HG03139 (cell line): ENCODE data around the gene LYZL1.
"Not testable (repeated sequence)": the region's sequence is repeated elsewhere in the genome, so short reads cannot be mapped to it uniquely, and the experiment has no call there.

Experiments
- ATAC-seq: cut with Tn5 transposase; IDR thresholded peaks from one replicate; pipeline ENCODE4 v1.9.1; 2021; ENCODE audit not compliant: unreplicated experiment

The LYZL1 gene

DNA sequence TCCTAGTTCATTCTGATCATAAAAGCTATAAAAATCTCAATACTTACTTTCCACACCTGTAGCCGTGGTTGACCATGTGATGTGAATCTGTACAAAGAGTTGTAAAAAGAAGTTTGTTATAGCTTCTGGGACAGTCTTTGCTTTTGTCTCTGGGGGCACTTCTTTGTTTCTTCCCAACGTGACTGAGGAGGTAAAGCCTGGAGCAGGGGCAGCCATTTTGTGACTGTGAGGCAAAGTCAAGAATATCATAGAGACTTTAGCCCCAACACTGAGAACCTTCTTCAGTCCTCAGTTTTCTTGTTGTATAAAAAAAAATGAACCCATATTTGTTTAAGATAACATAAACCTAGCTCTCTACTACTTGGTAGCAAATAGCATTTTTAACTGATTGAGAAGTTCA is 29.4 kb upstream of the LYZL1 start:
- no peak for ATAC-seq

DNA sequence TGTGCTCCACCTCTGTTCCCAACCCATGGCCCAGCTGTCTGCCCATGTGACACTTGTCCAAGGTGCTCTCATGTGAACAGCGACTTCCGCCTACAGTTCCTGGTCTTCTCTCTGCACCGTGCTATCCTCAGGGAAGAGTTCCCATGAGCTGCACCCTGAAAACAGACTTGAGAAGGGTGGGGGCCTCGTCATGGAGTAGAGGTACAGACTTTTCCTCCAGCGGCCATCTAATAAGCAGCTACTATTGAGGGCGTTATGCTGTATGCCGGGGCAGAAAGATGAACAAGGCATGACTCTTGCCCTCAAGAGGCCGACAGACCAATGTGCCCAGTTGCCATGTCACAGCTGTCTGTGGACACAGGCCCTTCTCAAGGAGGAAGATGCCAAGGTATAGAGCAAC is 25.4 kb upstream of the LYZL1 start:
- no peak for ATAC-seq

DNA sequence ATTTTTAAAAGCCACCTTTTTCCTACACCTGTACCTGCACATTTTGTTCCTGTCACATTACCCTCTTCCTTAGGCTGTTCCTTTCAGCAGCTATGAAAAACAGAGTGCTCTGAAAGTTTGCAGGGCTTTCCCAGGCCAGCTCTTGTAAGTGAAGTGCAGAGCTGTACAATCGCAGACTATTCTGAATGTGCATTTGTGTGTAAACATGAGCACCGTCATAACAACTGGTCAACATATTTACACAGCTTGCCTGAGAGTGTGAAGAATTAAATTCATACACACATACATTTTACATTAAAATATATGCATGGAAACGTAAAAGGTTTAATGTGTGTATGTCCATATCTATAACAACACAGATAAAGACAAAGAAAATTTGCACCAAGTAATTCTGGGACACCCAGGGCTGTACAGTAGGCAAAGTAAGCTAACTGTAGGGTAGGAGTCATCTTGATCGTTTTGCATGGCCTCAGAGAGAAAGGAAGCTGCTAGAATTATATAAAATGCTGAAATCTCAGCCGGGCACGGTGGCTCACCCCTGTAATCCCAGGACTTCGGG is 23.6 kb upstream of the LYZL1 start:
- no peak for ATAC-seq

DNA sequence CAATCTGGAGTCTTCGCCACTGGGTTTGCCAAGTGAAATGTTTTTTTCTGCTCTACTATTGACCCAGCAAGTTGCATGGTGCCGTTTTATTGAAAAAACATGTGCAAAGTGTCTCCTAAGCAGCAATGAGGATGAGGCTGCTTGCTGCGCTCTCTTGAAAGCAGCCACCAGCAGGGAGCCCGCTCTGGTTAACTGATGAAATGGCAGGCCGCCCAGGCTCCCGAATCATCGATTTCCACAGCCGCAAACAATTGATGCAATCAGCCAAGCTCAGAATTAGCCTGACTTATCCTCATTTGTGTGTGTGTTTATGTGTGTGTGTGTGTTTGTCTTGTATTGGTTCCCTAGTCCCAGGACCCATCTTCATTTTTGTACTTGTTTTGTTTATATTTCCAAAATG is 22.2 kb upstream of the LYZL1 start:
- ATAC-seq: no peak

DNA sequence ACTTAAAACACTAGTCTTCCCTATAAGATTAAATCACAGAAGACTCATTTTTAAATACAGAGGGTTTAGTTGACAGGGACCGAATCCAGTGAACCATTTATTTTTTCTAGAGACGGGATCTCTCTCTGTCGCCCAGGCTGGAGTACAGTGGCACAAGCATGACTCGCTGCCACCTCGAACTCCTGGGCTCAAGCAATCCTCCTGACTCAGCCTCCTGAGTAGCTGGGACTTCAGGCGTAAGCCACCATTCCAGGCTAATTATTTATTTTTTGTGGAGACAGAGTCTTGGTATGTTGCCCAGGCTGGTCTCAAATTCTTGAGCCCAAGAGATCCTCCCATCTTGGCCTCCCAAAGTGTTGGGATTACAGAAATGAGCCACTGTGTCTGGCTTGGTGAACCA is 20.9 kb upstream of the LYZL1 start:
- no peak for ATAC-seq

DNA sequence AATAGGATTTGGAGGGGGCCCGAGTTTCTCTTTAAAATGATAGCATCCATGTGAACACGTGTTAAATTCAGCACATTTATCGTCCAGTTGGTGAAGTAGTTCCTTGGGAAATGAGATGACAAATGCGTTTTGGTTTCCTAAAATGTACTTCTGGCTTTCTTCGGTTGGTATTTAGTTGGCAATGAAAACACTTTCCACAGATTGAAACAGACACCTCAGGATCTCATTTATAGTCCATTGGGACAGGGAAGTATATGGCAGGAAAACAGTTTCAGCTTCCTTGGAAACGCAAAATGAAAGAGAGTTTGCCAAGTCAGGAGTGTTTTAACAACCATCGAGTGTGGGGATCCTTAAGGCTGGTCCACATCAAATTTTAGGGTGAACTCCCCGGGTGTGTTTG is 19.4 kb upstream of the LYZL1 start:
- ATAC-seq: no peak

DNA sequence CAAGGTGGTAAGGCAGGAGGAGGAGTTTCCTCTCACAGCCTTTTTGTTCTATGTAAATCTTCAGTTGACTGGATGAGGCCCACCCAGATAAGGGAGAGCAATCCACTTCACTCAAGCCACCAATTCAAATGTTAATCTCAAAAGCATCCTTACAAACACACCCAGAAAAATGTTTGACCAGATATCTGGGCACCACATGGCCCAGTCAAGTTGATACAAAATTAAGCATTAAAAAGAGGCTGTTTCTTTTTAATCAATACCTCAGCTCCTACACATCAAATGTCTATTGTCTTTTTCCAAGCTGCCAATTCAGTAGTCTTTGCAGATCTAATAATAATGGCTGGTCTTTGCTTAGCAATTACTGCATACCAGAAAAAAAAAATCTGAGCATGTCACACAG is 18.0 kb upstream of the LYZL1 start:
- ATAC-seq: no peak

DNA sequence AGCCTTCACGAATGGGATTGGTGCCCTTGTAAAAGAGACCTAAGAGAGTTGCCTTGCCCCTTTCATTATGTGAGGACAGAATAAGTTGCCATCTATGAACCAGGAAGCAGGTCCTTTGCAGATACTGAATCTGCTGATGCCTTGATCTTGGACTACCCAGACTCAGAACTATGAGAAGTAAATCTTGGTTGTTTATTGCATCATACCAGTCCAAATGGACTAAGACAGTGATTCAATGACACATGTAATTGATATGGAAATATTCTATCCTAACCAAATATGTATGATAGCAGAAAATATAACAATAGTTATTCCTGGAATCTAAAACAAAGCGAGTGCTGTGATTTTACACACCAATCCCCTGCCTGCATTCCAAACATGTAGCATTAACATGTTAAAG is 17.0 kb upstream of the LYZL1 start:
- no peak for ATAC-seq

DNA sequence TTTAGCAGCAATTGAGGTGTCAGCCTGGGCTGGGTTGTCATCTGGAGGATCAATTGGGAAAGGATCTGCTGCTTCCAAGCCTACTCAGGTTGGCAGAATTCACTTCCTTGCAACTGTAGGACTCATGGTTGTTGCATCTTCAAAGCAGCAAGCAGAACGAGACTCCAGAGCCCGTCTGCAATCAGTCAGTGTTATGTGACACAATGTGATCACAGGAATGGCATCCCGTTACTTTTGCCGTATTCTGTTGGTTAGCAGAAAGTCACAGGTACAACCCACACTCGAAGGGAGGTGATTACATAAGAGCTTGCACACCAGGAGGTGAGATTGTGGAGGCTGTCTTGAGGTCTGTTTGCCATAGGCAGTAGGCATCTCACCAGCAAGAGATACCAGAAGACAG is 15.4 kb upstream of the LYZL1 start:
- no peak for ATAC-seq

DNA sequence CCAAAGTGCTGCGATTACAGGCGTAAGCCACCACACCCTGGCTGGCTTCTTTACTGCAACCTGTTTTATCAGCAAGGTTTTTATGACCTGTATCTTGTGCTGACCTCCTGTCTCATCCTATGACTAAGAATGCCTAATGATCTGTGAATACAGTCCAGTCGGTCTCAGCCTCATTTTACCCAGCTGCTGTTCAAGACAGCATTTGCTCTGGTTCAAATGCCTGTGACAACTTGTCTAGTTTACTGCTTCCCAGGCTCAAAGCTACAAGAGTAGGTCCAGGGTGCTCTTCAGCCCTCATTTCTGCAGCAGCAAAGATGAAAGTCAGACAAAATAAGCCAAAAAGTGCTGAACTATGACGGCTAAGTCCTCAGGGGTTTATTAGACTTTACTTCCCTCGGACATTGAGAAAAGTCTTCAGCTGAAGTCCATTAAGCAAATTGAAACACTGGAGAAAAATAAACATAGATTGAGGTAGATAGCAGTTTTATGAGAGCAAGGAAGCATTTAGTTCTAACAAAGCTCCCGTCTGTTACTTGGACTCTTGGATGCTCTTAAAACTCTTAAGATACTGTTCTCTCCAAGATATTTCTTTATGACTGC is 12.5 kb upstream of the LYZL1 start:
- ATAC-seq: no peak

DNA sequence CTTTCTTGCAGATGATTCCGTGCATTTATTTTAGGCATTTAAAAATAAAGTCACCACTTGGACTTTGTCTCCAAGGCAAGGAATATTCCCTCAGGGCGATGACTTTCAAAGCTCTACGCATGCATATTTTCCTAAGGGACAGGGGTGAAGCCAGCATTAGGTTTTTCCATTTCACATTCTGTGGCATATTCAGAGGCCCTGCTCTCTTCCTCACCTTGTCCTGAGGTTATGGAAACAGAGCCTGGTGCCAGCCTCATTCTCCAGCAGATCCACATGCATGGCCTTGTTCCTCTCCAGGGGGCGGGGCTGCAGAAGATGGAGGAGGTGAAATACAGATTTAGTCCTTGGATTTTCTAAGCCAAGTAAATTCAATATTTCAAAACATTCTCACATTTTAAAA is 11.6 kb upstream of the LYZL1 start:
- ATAC-seq: no peak

DNA sequence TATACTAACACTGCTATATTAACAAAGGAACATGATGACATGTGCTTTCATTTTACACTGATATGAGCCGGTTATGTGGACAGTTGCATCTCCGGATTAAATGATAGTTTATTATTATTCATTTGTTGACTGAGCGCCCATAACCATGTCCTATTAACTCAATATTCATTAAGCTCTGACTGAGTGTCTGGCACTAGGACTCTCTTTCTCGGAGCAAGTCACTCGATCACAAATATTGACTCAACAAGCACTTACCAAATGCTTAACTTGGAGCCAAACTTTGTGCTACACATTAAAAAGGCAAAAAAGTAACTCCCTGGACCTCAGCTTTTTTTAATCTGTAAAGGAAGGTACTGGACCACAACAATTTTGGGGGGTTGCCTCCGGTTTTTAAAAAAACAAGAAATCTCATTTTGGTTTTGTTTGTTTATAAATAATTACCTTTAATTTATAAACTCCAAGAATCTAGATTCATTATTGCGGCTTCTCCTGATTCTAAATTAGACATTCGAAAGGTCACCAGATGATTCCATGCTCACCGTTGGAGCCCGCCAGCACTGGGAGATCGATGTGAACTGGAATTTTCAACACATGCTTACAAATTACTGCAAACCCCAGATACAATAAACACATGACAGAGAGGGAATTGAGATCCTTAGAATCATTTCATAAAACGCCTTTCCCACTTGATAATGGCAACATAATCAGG is 8.9 kb upstream of the LYZL1 start:
- ATAC-seq: no peak

DNA sequence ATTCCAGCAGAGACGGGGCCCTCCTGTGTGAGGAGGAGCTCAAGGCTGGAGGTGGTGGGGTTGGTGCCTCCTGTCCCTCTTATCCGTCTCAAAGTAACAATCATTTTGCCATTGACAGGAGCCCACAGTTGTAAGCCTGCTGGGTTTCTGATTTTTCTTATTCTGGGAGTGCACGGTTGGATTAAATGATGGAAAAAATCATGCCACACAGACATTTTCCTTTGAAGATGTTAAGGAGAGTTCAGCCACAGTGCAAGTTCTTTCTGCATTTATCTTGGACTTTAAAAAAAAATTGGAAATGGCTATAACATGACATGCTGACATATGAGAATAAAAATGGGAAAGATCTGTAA is 8.4 kb upstream of the LYZL1 start:
- ATAC-seq: no peak

DNA sequence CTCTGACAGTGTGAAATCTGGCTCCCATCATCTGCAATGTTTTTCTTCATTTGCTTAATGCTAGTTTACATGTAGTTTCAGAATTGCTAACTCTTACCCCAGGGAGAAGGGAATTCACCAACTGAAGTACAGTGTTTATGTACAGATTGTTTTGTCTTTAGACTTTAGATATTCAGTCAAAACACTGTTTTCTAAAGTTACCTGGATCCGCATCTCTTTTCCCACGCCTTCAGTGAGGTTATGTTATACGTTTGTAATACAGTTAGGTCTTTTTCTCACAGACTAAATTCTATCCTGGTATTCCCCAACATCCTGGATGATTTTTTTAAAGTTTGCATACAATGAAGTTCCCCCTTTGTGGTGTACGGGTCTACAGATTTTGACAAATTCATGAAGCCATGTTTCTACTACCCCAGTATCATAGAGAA is 3.2 kb upstream of the LYZL1 start:
- no peak for ATAC-seq

DNA sequence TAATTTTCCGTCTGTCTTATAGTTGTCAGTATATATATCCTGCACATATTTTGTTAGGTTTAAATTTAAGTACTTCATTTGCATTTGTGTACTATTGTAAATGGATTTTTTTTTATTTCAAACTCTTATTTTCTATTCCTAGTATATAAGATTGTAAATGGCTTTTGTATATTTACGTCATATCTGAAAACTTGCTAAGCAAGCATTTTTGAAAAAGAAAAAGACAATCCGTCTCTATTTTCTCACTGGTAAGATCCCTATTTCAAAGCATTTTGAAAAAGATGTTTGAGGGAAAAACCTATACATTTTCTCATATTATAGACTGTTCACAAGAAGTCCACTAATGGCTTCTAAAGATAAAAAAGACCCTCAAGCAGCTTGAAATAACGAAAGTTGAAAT is 1.2 kb upstream of the LYZL1 start:
- ATAC-seq: no peak

DNA sequence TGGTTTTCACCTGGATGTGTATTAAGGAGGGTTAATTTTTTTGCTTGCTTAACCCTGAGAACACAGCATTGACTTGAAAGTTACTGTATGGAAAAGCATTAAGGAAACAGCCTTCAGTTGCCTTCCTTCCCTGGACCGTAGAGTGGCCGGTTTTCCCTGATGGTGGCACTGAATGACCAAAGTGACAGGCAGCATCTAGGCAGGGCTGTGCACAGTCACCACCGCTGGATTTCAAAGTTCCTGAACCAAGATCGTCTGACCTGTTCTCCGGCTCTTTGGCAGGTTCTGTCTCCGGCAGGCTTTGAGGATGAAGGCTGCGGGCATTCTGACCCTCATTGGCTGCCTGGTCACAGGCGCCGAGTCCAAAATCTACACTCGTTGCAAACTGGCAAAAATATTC is 2.7 kb downstream of the LYZL1 start:
- ATAC-seq: not testable (repeated sequence)

DNA sequence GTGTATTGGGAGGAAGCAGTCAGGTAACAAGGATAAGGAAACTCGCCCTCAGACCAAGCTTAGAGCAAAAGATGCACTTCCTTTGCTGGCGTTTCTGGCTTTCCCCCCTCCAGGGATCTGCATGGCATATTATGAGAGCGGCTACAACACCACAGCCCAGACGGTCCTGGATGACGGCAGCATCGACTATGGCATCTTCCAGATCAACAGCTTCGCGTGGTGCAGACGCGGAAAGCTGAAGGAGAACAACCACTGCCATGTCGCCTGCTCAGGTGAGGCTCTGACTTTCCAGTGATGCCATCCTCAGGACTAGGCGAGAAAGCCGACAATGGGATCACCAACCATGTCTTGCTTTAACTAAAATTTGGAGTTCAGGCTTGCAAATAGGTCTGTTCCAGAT is 3.5 kb downstream of the LYZL1 start:
- ATAC-seq: not testable (repeated sequence)

DNA sequence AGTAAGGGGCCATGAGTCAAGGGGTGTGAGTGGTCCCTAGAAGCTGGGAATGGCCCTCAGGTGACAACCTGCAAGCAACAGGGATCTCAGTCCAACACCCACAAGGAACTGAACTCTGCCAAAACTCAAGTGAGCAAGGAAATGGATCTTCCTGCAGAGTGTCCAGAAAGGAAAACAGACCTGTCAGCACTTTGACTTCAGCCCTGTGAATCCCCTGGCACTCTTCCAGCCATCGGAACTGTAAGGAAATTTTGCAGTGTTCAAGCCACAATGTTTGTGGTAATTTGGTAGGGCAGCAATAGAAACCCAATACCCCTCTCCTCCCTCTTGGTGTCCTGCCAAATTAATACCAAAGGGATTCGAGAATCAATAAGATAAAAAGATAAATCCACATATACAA is 6.9 kb downstream of the LYZL1 start:
- no peak for ATAC-seq

DNA sequence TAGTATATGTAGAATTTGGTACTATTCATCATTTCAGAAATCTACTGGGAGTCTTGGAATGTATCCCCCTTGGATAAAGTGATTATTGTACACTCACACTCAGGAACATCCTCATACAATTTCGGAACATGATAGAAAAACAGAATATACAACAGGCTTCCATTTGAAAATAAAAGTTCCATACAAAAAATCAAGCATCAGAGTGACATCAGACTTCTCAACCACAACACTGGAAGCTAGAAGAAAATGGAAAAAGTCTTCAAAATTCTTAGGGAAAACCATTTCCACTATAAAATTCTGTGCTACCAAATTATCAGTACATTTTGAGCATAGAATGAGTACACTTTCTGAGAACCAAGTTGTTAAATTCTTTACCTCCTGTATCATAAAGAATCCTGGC is 8.8 kb downstream of the LYZL1 start:
- no peak for ATAC-seq

DNA sequence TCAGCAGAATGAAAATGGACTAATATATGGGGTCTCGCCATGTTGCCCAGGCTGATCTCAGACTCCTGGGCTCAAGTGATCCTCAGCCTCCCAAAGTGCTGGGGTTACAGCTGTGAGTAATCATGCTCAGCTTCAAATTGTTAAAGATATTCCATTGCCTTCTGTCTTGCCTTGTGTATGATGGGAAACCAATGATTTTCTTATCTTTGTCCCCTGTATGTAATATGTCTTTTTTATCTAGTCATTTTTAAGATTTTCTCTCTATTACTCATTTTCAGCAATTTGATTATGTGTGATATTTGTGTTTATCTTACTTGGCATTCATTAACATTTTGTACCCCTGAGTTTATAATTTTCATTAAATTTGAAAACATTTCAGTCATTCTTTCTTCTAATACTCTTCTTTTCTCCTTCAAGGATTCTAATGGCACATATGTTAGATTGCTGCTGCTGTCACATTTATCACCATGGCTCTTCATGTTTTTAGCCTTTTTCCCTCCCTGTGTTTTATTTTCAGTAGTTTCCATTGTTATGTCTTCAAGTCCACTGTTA is 12.6 kb downstream of the LYZL1 start:
- no peak for ATAC-seq

DNA sequence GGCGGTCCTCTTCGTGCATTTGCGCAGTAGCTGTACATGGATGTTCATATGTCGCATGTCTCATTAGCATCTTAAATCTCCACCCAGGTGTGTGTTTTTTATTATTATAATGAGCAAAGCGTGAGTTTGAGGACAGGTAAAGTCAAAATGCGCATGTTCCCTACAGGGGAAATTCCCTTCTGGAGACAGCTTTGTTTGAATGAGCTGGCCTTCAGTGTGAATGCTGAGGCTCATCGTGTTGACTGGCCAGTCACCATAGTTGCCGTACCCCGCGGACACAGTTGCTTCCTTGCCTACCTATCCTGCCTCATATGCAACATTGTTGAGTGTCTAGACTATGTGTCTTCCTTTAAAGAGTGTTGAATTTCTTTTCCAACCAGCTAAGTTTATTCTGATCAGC is 13.6 kb downstream of the LYZL1 start:
- ATAC-seq: no peak

DNA sequence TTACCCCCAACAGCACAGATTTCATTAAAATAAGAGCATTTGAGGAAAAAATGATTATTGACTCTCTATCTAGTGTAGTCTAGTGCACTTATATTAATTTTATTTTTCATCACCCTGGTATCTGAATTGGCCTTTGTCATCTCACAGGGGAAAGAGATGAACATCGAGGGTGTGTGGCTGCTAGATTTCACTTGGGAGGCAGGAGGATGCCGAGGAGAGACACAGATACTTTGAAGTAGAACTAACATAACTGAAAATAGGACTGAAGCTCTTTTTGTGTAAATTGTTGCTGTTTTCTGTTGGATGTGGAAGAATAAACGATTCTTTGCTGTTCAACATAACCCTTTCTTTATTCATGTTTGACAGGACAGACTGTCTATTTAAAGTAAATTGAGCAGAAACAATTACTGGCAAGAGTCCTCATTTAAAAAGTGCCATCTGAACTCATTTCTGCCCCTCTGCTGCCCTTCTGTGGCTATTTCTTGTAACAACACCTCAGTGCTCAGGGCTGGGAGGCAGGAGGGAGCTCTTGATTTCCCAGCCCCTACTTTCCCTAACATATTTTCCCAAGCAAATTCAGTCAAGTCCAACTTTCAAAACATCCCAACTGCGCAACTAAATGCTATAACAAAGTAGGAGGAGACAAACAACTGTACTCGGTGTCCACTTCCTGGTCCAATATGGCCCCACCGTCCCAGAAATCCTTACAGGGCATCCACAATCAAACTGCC is 15.6 kb downstream of the LYZL1 start:
- ATAC-seq: no peak
